GM18867 (cell line): Measurements from ENCODE around the gene APMAP.
"Not testable (repeated sequence)": the region's sequence is repeated elsewhere in the genome, so short reads cannot be mapped to it uniquely, and the experiment has no call there.

Experiments used
- ATAC-seq: cut with Tn5 transposase; IDR thresholded peaks from one replicate; pipeline ENCODE4 v1.9.1; 2021; ENCODE audit warnings: mild to moderate bottlenecking, moderate library complexity; ENCODE audit not compliant: unreplicated experiment

Gene APMAP

GRCh38 chr20:24954151-24954550 lies 38.4 kb downstream of the APMAP start:
- ATAC-seq: no peak

GRCh38 chr20:24953621-24954133 lies 38.9 kb downstream of the APMAP start:
- ATAC-seq: no peak

GRCh38 chr20:24953209-24953575 lies 39.4 kb downstream of the APMAP start:
- no peak for ATAC-seq

GRCh38 chr20:24952376-24953208 lies 40.0 kb downstream of the APMAP start:
- no peak for ATAC-seq

GRCh38 chr20:24951536-24952083 lies 40.9 kb downstream of the APMAP start:
- ATAC-seq: no peak

DNA sequence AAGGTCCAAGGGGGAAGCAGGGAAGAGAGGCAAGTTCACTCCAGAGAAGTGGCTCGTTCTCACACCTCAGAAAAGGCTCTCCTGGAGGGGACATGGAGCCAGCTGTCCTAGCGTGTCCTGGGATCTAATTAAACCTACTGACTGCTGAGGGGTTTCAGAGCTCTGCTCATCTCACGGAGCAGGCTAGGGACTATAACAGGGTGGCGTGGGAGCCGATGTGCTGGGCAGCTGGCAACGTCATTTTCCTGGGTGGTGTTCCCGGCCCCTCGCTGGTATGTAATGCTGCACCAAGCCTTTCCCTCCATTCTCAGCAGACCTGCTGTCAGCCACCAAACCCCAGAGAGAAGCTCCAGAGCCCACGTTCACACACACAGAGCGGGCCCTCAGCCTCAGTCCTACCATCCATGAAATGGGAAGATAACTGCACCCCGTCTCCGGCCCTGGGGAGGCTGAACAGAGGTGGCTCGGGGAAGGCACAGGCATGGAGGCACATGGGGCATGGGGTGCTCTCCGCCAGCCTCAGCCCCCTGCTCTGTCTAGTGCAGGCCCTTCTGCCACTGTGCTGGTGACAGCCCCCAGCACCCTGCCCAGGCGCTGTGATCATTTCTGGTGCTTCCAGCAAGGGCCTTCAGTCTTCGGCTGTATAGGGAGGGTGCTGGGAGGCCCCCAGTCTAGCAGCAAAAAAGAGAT lies 41.6 kb downstream of the APMAP start:
- ATAC-seq: no peak

DNA sequence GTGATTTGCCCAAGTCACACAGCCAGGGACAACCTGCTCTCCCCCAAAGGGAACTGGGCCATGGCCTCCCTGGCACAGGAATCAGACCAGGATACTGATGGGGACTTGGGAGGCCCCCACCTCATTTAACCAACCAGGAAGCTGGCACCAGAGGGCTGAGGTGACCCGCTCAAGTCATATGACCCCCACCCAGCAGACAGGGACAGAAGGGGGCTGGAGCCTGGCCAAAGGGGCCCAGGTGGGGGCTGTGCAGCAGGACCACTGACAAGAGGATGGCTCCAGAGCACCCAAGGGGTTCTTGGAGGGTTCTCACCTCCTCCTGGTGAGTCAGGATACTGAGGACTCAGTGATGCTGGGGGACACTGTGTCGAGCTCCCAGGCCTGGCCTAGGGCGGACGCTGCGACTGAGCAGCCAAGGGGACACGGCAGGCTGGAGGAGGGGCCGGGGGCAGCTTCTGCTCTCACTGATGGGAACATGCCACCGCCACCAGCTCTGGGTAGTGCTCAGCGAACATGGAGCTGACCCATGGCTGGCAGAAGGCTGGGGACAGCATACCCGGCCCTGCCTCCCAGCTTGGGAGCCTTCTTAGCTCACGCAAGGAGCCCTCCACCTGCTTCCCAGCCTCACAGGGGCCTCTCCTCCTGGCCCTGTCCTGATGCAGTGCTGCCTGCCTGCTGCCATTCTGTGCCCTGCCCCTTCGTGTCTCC lies 42.3 kb downstream of the APMAP start:
- no peak for ATAC-seq

- ATAC-seq: no peak
Measured at GRCh38 chr20:24949756-24950127, 42.8 kb downstream of the APMAP start.

DNA sequence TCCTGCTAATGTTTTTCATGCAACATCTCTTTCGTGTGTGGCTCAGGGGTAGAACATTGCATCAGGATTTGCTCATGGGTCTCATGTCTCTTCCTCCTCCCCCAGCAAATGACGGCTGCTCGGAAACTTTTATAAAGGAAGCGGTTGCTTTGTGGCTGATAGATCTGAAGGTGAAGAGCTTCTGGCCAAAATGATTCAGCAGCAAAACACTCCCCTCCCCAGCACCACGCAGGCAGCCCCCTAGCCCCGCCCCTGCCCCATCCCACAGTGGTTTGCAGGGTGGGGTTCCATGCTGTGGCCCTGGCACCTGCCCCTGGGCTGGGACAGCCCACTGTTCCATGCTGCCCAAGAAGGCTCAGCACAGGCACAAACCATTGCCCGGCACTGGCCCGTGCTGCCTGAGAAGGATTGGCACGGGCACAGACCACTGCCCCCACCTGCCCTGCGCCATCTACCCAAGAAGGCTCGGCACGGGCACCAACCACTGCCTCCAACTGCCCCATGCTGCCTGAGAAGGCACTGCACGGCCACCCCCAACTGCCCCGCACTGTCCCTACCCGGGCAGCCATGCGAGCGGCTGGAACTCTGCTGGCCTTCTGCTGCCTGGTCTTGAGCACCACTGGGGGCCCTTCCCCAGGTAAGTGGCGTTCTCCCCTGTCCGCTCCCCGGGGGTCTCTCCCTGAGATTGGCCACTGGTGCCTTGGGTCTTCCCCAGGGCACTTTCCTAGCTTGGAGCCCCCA lies 43.4 kb downstream of the APMAP start, which contains the start of gene CST7:
Gene CST7, plus strand, starts transcription at position 331 of the 741 bp plus-strand sequence. Its CDS starts 237 bp downstream, at position 568.
- ATAC-seq: peak; percentile 71

GRCh38 chr20:24948396-24948938 lies 44.1 kb downstream of the APMAP start:
- not testable (repeated sequence) for ATAC-seq

DNA sequence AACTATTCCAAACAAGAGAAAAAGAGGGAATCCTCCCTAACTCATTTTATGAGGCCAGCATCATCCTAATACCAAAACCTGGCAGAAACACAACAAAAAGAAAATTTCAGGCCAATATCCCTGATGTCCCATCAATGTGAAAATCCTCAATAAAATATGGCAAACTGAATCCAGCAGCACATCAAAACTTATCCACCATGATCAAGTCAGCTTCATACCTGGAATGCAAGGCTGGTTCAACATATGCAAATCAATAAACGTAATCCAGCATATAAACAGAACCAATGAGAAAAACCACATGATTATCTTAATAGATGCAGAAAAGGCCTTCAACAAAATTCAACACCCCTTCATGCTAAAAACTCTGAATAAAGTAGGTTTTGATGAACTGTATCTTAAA lies 46.2 kb downstream of the APMAP start:
- not testable (repeated sequence) for ATAC-seq

DNA sequence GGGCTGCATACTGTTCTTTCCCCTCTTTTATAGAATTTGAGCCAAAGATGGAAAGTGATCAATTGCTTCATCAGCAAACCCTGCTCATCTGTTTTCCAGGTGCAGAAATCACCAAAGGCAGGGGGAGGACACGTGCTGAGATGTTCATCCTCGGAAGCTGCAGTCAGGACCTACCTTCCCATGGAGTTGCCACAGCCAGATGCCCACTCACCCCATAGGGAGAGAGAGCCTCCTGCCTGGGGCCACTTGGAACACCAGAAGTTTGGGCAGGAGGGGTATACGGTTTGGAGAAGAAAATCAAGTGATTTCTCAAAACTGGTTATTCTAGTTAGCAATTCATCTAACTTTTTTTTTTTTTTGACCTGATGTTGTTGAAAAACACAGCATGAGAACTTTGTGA lies 48.8 kb downstream of the APMAP start:
- no peak for ATAC-seq

GRCh38 chr20:24943196-24943595 lies 49.4 kb downstream of the APMAP start:
- no peak for ATAC-seq

- ATAC-seq: no peak
Measured at GRCh38 chr20:24942679-24943078, 49.9 kb downstream of the APMAP start.

DNA sequence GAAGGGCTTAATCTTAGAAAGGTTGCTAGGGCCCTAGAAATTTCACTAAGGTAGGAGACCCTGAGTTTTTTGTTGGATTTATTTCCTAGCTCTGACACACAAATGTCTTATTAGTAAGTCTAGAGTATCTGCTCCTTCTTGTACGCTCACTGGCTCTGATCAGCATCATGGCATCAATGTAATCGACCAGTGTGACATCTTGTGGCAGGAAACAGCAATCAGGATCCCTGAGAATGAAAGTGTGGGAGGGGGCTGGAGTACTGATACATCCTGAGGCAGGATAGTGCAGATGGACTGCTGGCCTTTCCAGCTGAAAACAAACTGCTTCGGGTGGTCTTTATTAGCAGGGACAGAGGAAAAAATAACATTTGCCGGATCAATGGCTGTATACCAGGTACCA lies 53.5 kb downstream of the APMAP start:
- ATAC-seq: no peak

GRCh38 chr20:24938498-24938897 lies 54.1 kb downstream of the APMAP start:
- no peak for ATAC-seq

DNA sequence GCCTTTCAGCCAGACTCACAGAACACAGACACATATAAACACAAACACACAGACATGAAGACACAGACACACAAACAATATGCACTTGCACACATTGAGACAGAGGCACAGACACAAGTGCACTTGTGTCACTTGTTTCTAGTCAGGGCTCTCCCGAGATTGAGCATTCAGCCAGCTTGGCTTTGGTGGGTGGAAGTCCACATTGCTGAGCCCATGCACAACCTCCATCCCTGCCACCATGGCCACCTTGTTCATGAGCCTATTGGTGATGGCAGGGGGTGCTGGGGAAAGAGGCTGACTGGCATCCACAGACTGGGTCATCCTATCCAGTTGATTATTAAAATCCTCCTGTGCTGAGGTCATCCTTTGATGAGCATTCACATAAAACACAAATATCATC lies 55.0 kb downstream of the APMAP start:
- ATAC-seq: no peak

DNA sequence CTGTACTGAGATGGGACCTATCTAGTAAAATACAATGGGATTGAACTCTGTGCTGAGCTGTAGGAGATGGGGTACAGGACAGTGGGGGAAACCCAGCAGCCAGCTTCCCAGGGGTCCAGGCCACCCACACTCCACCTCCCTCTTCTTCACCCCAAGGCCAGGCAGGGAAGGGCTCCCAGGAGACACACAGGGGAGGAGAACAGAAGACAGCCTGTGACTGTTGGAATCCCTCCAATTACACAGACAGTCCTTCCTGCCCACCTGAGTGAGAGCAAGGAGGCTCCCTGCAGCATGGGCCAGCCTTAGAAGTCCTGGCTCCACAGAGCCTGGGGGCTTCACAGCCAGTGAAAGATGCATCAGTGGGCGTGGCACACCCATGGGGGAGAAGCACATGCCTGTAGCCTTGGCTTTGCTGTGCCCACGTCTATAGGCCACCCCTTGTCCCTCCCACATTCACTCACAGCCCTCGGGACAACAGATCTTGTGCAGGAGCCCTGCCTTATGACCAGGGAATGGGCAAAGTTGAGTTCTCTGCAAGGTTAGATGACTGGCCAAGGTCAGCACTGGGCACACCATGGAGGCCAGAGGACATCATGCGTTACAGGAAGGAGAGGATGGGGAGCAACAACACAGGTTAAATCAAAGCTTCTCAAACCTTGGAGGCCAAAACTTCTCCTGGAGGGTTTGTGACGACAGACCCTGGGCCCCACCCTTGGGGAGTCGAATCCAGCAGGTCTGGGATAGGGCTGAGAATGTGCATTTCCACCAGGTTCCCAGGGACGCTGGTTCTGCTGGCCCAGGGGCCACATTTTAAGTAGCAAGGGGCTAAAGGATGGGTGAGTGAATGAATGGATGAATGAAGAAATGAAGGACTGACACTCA lies 55.8 kb downstream of the APMAP start:
- ATAC-seq: no peak
